ENCODE results near the gene TRIM71. TPM values are rescaled to one million over a fixed set of nuclear protein-coding genes. Genes with fewer than 3 reads are reported as not detected.

Gene TRIM71
- polyA plus RNA-seq, 1 donor (not counting 4 experiments of a cell fraction or from before 2014, with no cell fraction given), result not detected

GRCh38 chr3:32849046-32849445, 31.2 kb downstream of the TRIM71 start:
- FAIRE-seq (no peak), DNase-seq (ENCODE audit: low read depth, low spot score) (no peak)
- Histone ChIP-seq H3K4me2 (ENCODE audit: control insufficient read depth, extremely low read depth, insufficient read depth, low read depth, low read length) (no peak overlapping the region), H3K9ac (ENCODE audit: control insufficient read depth, extremely low read depth, insufficient read depth, low read length) (no peak overlapping the region), H3K79me2 (ENCODE audit: control insufficient read depth, insufficient read depth, low read length) (no peaks in the 10 kb centered on the region), H4K20me1 (ENCODE audit: control insufficient read depth, extremely low read depth, insufficient read depth, low read length) (no peaks in the 10 kb centered on the region), H3K27ac (ENCODE audit: control insufficient read depth, insufficient read depth, low read length) (no peak overlapping the region), H2AFZ (ENCODE audit: control insufficient read depth, low read length) (no peak overlapping the region), H3K36me3 (ENCODE audit: control insufficient read depth in 2 of 2, extremely low read depth in 1 of 2, insufficient read depth in 2 of 2, low read length in 2 of 2) (no peaks in the 10 kb centered on the region), H3K4me1 (ENCODE audit: control insufficient read depth, extremely low read depth, insufficient read depth, low read length) (no peaks in the 10 kb centered on the region), H3K4me3 (ENCODE audit: control insufficient read depth in 2 of 3, extremely low read depth in 1 of 3, insufficient read depth in 2 of 3, low read depth in 1 of 3, low read length in 3 of 3) (no peak overlapping the region), H3K9me1 (ENCODE audit: control insufficient read depth, extremely low read depth, insufficient read depth, low read length) (no peaks in the 10 kb centered on the region), H3K27me3 (ENCODE audit: control insufficient read depth, extremely low read depth, insufficient read depth, low read length) (peaks cover 6% of the 10 kb centered on the region), H3K9me3 (ENCODE audit: control insufficient read depth, low read depth, low read length) (no peaks in the 10 kb centered on the region)
- dilution Hi-C loops (cut with MboI; ENCODE audit: extremely low pct_ligation_motif_present, low sequenced_read_pairs), result no loop called here
- TF ChIP-seq EZH2 (IDR thresholded peaks at IDR 0.05; ENCODE audit: low read length), result no peak
- TF ChIP-seq, protein P1, sequence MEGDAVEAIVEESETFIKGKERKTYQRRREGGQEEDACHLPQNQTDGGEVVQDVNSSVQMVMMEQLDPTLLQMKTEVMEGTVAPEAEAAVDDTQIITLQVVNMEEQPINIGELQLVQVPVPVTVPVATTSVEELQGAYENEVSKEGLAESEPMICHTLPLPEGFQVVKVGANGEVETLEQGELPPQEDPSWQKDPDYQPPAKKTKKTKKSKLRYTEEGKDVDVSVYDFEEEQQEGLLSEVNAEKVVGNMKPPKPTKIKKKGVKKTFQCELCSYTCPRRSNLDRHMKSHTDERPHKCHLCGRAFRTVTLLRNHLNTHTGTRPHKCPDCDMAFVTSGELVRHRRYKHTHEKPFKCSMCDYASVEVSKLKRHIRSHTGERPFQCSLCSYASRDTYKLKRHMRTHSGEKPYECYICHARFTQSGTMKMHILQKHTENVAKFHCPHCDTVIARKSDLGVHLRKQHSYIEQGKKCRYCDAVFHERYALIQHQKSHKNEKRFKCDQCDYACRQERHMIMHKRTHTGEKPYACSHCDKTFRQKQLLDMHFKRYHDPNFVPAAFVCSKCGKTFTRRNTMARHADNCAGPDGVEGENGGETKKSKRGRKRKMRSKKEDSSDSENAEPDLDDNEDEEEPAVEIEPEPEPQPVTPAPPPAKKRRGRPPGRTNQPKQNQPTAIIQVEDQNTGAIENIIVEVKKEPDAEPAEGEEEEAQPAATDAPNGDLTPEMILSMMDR (optimal IDR thresholded peaks at IDR 0.05 in 1 of 3, IDR thresholded peaks at IDR 0.05 in 1 of 3, conservative IDR thresholded peaks at IDR 0.05 in 1 of 3; ENCODE audit: extremely low read depth in 1 of 3, insufficient read depth in 2 of 3, low read length in 3 of 3), result no peak

DNA sequence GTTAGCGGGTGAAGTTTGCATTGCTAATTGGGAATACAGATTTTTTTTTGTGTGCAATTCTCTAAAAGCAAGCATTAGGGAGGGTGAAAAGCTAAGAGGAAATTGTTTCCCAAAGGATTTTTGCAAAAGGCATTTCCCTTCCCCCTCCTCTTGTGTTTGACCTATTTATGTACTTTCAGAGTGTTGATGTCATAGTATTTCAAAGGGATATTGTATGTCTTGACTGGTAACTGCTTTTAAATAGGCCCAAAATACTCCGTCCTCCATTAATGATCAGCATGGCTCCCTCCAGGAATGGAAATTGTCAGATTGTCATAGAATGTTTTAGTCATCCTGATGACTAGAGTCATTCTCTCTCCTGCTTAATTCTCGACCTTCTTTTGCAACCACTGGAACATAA, 32.4 kb downstream of the TRIM71 start:
- H3K4me3 ChIP-seq (ENCODE audit: control insufficient read depth in 2 of 3, extremely low read depth in 1 of 3, insufficient read depth in 2 of 3, low read depth in 1 of 3, low read length in 3 of 3), result no peak overlapping the region
- no peak overlapping the region for H3K27ac ChIP-seq (ENCODE audit: control insufficient read depth, insufficient read depth, low read length)
- no peaks in the 10 kb centered on the region for H3K9me1 ChIP-seq (ENCODE audit: control insufficient read depth, extremely low read depth, insufficient read depth, low read length)
- no peaks in the 10 kb centered on the region for H3K79me2 ChIP-seq (ENCODE audit: control insufficient read depth, insufficient read depth, low read length)
- FAIRE-seq (no peak), DNase-seq (ENCODE audit: low read depth, low spot score) (no peak)
- H2AFZ ChIP-seq (ENCODE audit: control insufficient read depth, low read length), result no peak overlapping the region
- no peak overlapping the region for H3K9ac ChIP-seq (ENCODE audit: control insufficient read depth, extremely low read depth, insufficient read depth, low read length)
- H3K9me3 ChIP-seq (ENCODE audit: control insufficient read depth, low read depth, low read length), result no peaks in the 10 kb centered on the region
- H3K4me1 ChIP-seq (ENCODE audit: control insufficient read depth, extremely low read depth, insufficient read depth, low read length), result no peaks in the 10 kb centered on the region
- dilution Hi-C loops (cut with MboI; ENCODE audit: extremely low pct_ligation_motif_present, low sequenced_read_pairs), result no loop called here
- H3K27me3 ChIP-seq (ENCODE audit: control insufficient read depth, extremely low read depth, insufficient read depth, low read length), result peaks cover 6% of the 10 kb centered on the region
- no peak overlapping the region for H3K4me2 ChIP-seq (ENCODE audit: control insufficient read depth, extremely low read depth, insufficient read depth, low read depth, low read length)
- no peaks in the 10 kb centered on the region for H3K36me3 ChIP-seq (ENCODE audit: control insufficient read depth in 2 of 2, extremely low read depth in 1 of 2, insufficient read depth in 2 of 2, low read length in 2 of 2)
- TF ChIP-seq, protein P1 (optimal IDR thresholded peaks at IDR 0.05 in 1 of 3, IDR thresholded peaks at IDR 0.05 in 1 of 3, conservative IDR thresholded peaks at IDR 0.05 in 1 of 3; ENCODE audit: extremely low read depth in 1 of 3, insufficient read depth in 2 of 3, low read length in 3 of 3), result no peak
- TF ChIP-seq EZH2 (IDR thresholded peaks at IDR 0.05; ENCODE audit: low read length), result no peak
- no peaks in the 10 kb centered on the region for H4K20me1 ChIP-seq (ENCODE audit: control insufficient read depth, extremely low read depth, insufficient read depth, low read length)

Data from keratinocyte (primary cell).